OCI-LY1 (cell line): Measurements from ENCODE around the gene SMIM21.

ENCODE experiments used
- H2AFZ ChIP-seq: fragments of 200-600 bp; sonication (generic), shearing (Covaris generic); 2 replicates; pipeline ENCODE4 v1.6.0; 2014; ENCODE audit warnings: antibody characterized with exemption, mild to moderate bottlenecking, low read length
- H3F3A ChIP-seq: fragments of 200-600 bp; sonication (generic), shearing (Covaris generic); 2 replicates; pipeline ENCODE4 v1.6.0; 2014; ENCODE audit warnings: mild to moderate bottlenecking, antibody characterized with exemption, low read length, moderate library complexity; ENCODE audit not compliant: insufficient read depth
- H3K27ac ChIP-seq: fragments of 200-600 bp; sonication (generic); 2 replicates; pipeline ENCODE4 v1.5.1; 2014; ENCODE audit warnings: low read length, mixed run types, mild to moderate bottlenecking, low read depth; ENCODE audit not compliant: poor library complexity, severe bottlenecking
- H3K27me3 ChIP-seq: fragments of 200-600 bp; sonication (generic); 2 replicates; pipeline ENCODE4 v1.6.0; 2014; ENCODE audit warnings: antibody characterized with exemption, mild to moderate bottlenecking, low read length, moderate library complexity; ENCODE audit not compliant: insufficient read depth
- H3K36me3 ChIP-seq: fragments of 200-600 bp; sonication (generic); 2 replicates; pipeline ENCODE4 v1.6.1; 2014; ENCODE audit warnings: mild to moderate bottlenecking, antibody characterized with exemption, low read length, moderate library complexity, mixed read lengths; ENCODE audit not compliant: insufficient read depth
- H3K4me1 ChIP-seq: fragments of 200-600 bp; sonication (generic); 2 replicates; pipeline ENCODE4 v1.5.1; 2014; ENCODE audit warnings: mild to moderate bottlenecking, low read length, moderate library complexity; ENCODE audit not compliant: insufficient read depth, severe bottlenecking
- H3K4me2 ChIP-seq: fragments of 200-600 bp; sonication (generic), shearing (Covaris generic); 2 replicates; pipeline ENCODE4 v1.6.1; 2014; ENCODE audit warnings: low read length
- H3K4me3 ChIP-seq: fragments of 200-600 bp; sonication (generic); 2 replicates; pipeline ENCODE4 v1.5.1; 2014; ENCODE audit warnings: low read length, low read depth, mild to moderate bottlenecking, mixed read lengths; ENCODE audit not compliant: poor library complexity, severe bottlenecking
- H3K79me2 ChIP-seq: fragments of 200-600 bp; shearing (Covaris generic); 2 replicates; pipeline ENCODE4 v1.6.1; 2016; ENCODE audit warnings: mixed run types, low read length, mixed read lengths; ENCODE audit not compliant: insufficient read depth
- H3K9ac ChIP-seq: fragments of 200-600 bp; sonication (generic), shearing (Covaris generic); 2 replicates; pipeline ENCODE4 v1.6.1; 2014; ENCODE audit warnings: mild to moderate bottlenecking, low read length, mixed read lengths
- H3K9me2 ChIP-seq: fragments of 200-600 bp; sonication (generic), shearing (Covaris generic); 2 replicates; pipeline ENCODE4 v1.6.1; 2014; ENCODE audit warnings: low read depth, mild to moderate bottlenecking, low read length, mixed read lengths
- H3K9me3 ChIP-seq: fragments of 200-600 bp; shearing (Covaris generic); 2 replicates; pipeline ENCODE4 v1.6.1; 2014; ENCODE audit warnings: low read length, mixed read lengths
- H4K20me1 ChIP-seq: fragments of 200-600 bp; sonication (generic), shearing (Covaris generic); 2 replicates; pipeline ENCODE4 v1.6.0; 2016; ENCODE audit warnings: mild to moderate bottlenecking, low read length; ENCODE audit not compliant: insufficient read depth
- EZH2 ChIP-seq: fragments of 200-600 bp; sonication (generic), shearing (Covaris generic); IDR thresholded peaks from 2 replicates; pipeline ENCODE4 v1.8.0; 2017; ENCODE audit warnings: borderline replicate concordance, mixed run types, mild to moderate bottlenecking, antibody characterized with exemption, low read length, moderate library complexity, mixed read lengths
- TF ChIP-seq, protein P1 (sequence below): fragments of 200-600 bp; sonication (generic), shearing (Covaris generic); IDR thresholded peaks from 2 replicates; pipeline ENCODE4 v1.5.1; 2017; ENCODE audit warnings: mild to moderate bottlenecking, antibody characterized with exemption, low read length, moderate library complexity, mixed read lengths

Gene SMIM21

DNA sequence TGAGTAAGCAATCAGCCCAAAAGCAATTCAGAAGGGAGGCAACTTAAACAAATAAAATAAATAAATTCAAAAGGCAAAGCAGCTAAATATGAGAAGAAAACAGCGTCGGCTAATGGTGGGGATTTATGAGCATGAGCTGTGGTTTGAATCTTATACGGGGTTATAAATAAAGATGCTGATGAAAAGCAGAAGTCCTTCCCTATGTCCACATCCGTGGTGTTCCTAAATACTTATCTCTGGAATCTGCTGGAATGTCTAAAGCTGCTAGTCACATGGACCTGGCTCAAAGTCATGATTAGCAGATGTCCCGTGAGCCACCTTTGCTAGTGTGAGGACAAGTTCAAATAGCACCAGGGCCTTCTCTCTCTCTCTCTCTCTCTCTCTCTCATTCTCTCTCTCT is 33.8 kb downstream of the SMIM21 start:
- H3K4me1 ChIP-seq, result no peaks in the 10 kb centered on the region
- no peaks in the 10 kb centered on the region for H3K79me2 ChIP-seq
- H3K27me3 ChIP-seq, result no peaks in the 10 kb centered on the region
- H3K4me2 ChIP-seq, result no peak overlapping the region
- H3K9me3 ChIP-seq, result no peaks in the 10 kb centered on the region
- H2AFZ ChIP-seq, result no peak overlapping the region
- no peaks in the 10 kb centered on the region for H3K36me3 ChIP-seq
- no peak overlapping the region for H3K4me3 ChIP-seq
- H3K9me2 ChIP-seq, result no peaks in the 10 kb centered on the region
- no peaks in the 10 kb centered on the region for H3F3A ChIP-seq
- no peak overlapping the region for H3K27ac ChIP-seq
- H3K9ac ChIP-seq, result no peak overlapping the region
- no peak for TF ChIP-seq EZH2
- TF ChIP-seq, protein P1, sequence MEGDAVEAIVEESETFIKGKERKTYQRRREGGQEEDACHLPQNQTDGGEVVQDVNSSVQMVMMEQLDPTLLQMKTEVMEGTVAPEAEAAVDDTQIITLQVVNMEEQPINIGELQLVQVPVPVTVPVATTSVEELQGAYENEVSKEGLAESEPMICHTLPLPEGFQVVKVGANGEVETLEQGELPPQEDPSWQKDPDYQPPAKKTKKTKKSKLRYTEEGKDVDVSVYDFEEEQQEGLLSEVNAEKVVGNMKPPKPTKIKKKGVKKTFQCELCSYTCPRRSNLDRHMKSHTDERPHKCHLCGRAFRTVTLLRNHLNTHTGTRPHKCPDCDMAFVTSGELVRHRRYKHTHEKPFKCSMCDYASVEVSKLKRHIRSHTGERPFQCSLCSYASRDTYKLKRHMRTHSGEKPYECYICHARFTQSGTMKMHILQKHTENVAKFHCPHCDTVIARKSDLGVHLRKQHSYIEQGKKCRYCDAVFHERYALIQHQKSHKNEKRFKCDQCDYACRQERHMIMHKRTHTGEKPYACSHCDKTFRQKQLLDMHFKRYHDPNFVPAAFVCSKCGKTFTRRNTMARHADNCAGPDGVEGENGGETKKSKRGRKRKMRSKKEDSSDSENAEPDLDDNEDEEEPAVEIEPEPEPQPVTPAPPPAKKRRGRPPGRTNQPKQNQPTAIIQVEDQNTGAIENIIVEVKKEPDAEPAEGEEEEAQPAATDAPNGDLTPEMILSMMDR, result no peak
- no peaks in the 10 kb centered on the region for H4K20me1 ChIP-seq

DNA sequence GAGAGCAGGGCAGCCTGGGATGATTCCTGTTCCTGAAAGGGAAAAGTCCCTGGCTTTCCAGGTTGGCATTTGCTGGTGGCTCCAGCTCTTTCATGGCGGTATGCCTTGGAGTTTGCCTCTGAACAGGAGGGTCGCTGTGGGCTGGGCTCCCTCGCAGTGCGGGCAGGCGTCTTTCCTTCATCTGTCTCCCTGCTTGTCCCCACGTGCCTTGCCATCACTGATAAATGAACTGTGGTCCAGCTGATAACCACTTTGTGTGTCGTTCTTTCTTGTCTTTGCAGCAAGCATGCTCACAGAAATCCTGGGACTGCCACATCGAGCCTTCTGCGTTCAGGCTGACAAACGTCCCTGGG is 35.3 kb downstream of the SMIM21 start:
- Histone ChIP-seq H4K20me1 (no peaks in the 10 kb centered on the region), H2AFZ (no peak overlapping the region), H3K9ac (no peak overlapping the region), H3K27me3 (no peaks in the 10 kb centered on the region), H3K9me2 (no peaks in the 10 kb centered on the region), H3K27ac (no peak overlapping the region), H3K79me2 (no peaks in the 10 kb centered on the region), H3K36me3 (no peaks in the 10 kb centered on the region), H3K9me3 (no peaks in the 10 kb centered on the region), H3F3A (no peaks in the 10 kb centered on the region), H3K4me1 (no peaks in the 10 kb centered on the region), H3K4me2 (no peak overlapping the region), H3K4me3 (no peak overlapping the region)
- TF ChIP-seq, protein P1, result no peak
- no peak for TF ChIP-seq EZH2

DNA sequence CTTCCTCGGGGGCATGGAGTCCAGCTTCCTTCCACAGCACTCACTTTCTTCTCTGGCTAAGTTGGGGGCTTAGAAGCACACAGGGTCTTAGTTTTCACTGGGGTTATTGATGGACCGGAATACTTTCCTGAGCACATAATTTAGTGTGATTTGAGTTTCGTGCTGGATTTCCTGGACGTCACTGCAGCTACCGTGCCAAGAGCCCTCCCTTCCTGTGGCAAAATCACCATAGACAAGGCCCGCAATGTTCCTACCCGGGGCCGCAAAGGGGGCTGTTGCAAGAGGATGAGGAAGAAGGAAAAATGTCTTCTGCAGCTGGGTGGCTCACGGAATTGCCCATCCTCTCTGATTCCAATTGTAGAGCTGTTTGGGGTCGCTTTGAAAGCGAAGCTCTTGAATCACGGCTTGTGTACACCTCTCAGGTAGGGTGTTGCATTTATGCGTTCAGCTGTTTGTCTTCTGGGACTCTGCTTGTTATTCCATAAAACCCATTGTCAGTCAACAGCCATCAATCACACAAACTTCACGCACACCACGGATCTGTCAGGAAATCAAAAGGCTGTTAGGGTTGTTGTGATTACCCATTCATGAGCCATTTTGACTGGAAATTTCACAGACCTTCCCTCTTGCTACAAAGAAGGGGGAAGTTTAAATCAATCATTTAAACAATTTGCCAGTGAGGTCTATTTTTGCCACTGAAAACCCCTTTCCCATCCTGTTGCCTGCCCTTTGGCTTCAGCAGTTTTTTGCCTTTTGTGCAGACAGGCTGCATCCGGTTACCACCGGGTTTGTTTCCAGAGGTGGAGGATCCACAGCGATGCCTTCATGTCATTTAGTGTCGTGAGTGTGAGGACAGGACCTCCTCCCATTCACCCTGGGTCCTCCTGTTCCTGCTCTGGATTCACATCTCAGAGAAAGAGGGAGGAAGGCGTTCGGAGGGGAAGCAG is 36.0 kb downstream of the SMIM21 start:
- H3K9ac ChIP-seq, result no peak overlapping the region
- H3K9me3 ChIP-seq, result no peaks in the 10 kb centered on the region
- H3K27ac ChIP-seq, result no peak overlapping the region
- H3K4me2 ChIP-seq, result no peak overlapping the region
- H3K4me3 ChIP-seq, result no peak overlapping the region
- H3K9me2 ChIP-seq, result no peaks in the 10 kb centered on the region
- no peak for TF ChIP-seq EZH2
- TF ChIP-seq, protein P1, result no peak
- no peaks in the 10 kb centered on the region for H3K36me3 ChIP-seq
- H3K4me1 ChIP-seq, result no peaks in the 10 kb centered on the region
- no peaks in the 10 kb centered on the region for H3F3A ChIP-seq
- no peaks in the 10 kb centered on the region for H3K27me3 ChIP-seq
- H4K20me1 ChIP-seq, result no peaks in the 10 kb centered on the region
- no peak overlapping the region for H2AFZ ChIP-seq
- H3K79me2 ChIP-seq, result no peaks in the 10 kb centered on the region
